BLaER1 treated with 17β-estradiol and CSF1 and Interleukin-3, amounts not matched to agents 10 nM and 100 nM (cell line): Measurements from ENCODE around the gene ARHGEF28.

Experiments used
- H3K27ac ChIP-seq, 11 experiments: shearing (Covaris generic); formaldehyde crosslinking; 2 replicates each; pipeline ENCODE4 v1.8.1; 2022
- H3K27me3 ChIP-seq, 11 experiments: shearing (Covaris generic); formaldehyde crosslinking; 2 replicates each; pipeline ENCODE4 v1.8.1; 2022
- H3K36me3 ChIP-seq, 11 experiments: shearing (Covaris generic); formaldehyde crosslinking; 2 replicates each; pipeline ENCODE4 v1.8.1; 2022
- H3K4me1 ChIP-seq, 10 experiments: shearing (Covaris generic); formaldehyde crosslinking; 2 replicates each; pipeline ENCODE4 v1.8.1; 2022
- H3K4me2 ChIP-seq, 11 experiments: shearing (Covaris generic); formaldehyde crosslinking; 2 replicates each; pipeline ENCODE4 v1.8.1; 2022
- H3K4me3 ChIP-seq, 10 experiments: shearing (Covaris generic); formaldehyde crosslinking; 2 replicates each; pipeline ENCODE4 v1.8.1; 2022
- H3K9ac ChIP-seq, 11 experiments: shearing (Covaris generic); formaldehyde crosslinking; 2 replicates each; pipeline ENCODE4 v1.8.1; 2022
- H3K9me3 ChIP-seq, 11 experiments: shearing (Covaris generic); formaldehyde crosslinking; replicated peaks in 1 of 11; 2 replicates each; pipeline ENCODE4 v1.8.1; 2022
- H4K20me1 ChIP-seq, 11 experiments: shearing (Covaris generic); formaldehyde crosslinking; 2 replicates each; pipeline ENCODE4 v1.8.1; 2022
- Cebpa-rat ChIP-seq, 11 experiments: shearing (Covaris generic); IDR thresholded peaks; 2 replicates each; pipeline ENCODE4 v1.8.1; 2022

ARHGEF28 gene

GRCh38 chr5:73808911-73809310, 182.9 kb downstream of the ARHGEF28 start:
- no peaks in the 10 kb centered on the region for H3K4me1 ChIP-seq
- no peak overlapping the region for H3K27ac ChIP-seq
- no peaks in the 10 kb centered on the region for H3K9me3 ChIP-seq
- no peak overlapping the region for H3K4me2 ChIP-seq
- no peaks in the 10 kb centered on the region for H3K27me3 ChIP-seq
- no peak overlapping the region for H3K9ac ChIP-seq
- H4K20me1 ChIP-seq: no peaks in the 10 kb centered on the region
- TF ChIP-seq Cebpa-rat (IDR thresholded peaks at IDR 0.05): no peak
- no peaks in the 10 kb centered on the region for H3K36me3 ChIP-seq
- H3K4me3 ChIP-seq: no peak overlapping the region

- no peak overlapping the region for H3K27ac ChIP-seq
- no peak overlapping the region for H3K4me3 ChIP-seq
- no peaks in the 10 kb centered on the region for H3K4me1 ChIP-seq
- no peak overlapping the region for H3K4me2 ChIP-seq
- H3K9me3 ChIP-seq: no peaks in the 10 kb centered on the region
- no peaks in the 10 kb centered on the region for H3K27me3 ChIP-seq
- no peaks in the 10 kb centered on the region for H4K20me1 ChIP-seq
- H3K36me3 ChIP-seq: no peaks in the 10 kb centered on the region
- no peak for TF ChIP-seq Cebpa-rat (IDR thresholded peaks at IDR 0.05)
- H3K9ac ChIP-seq: no peak overlapping the region
Observed at GRCh38 chr5:73810429-73810828, 184.4 kb downstream of the ARHGEF28 start.

- no peak overlapping the region for H3K4me2 ChIP-seq
- H3K36me3 ChIP-seq: no peaks in the 10 kb centered on the region
- H3K4me1 ChIP-seq: no peaks in the 10 kb centered on the region
- no peaks in the 10 kb centered on the region for H3K27me3 ChIP-seq
- H4K20me1 ChIP-seq: no peaks in the 10 kb centered on the region
- no peak overlapping the region for H3K9ac ChIP-seq
- H3K9me3 ChIP-seq: no peaks in the 10 kb centered on the region
- TF ChIP-seq Cebpa-rat (IDR thresholded peaks at IDR 0.05): no peak
- H3K4me3 ChIP-seq: no peak overlapping the region
- H3K27ac ChIP-seq: no peak overlapping the region
Observed at GRCh38 chr5:73812457-73812856, 186.5 kb downstream of the ARHGEF28 start.

- no peaks in the 10 kb centered on the region for H3K27me3 ChIP-seq
- H3K4me3 ChIP-seq: no peak overlapping the region
- H3K9ac ChIP-seq: no peak overlapping the region
- H3K4me2 ChIP-seq: no peak overlapping the region
- H3K4me1 ChIP-seq: no peaks in the 10 kb centered on the region
- H3K9me3 ChIP-seq: no peaks in the 10 kb centered on the region
- no peaks in the 10 kb centered on the region for H3K36me3 ChIP-seq
- no peak overlapping the region for H3K27ac ChIP-seq
- TF ChIP-seq Cebpa-rat (IDR thresholded peaks at IDR 0.05): no peak
- H4K20me1 ChIP-seq: no peaks in the 10 kb centered on the region
Observed at GRCh38 chr5:73812962-73813588, 187.1 kb downstream of the ARHGEF28 start.

GRCh38 chr5:73814233-73814846, 188.3 kb downstream of the ARHGEF28 start:
- no peak overlapping the region for H3K27ac ChIP-seq
- H3K4me1 ChIP-seq: no peaks in the 10 kb centered on the region
- no peaks in the 10 kb centered on the region for H3K27me3 ChIP-seq
- no peaks in the 10 kb centered on the region for H4K20me1 ChIP-seq
- peaks cover 0 to 3% (median 0%) of the 10 kb centered on the region in 11 experiments; a peak in 1 of 22 replicates for H3K9me3 ChIP-seq
- no peaks in the 10 kb centered on the region for H3K36me3 ChIP-seq
- no peak overlapping the region for H3K4me2 ChIP-seq
- no peak overlapping the region for H3K4me3 ChIP-seq
- TF ChIP-seq Cebpa-rat (IDR thresholded peaks at IDR 0.05): no peak
- H3K9ac ChIP-seq: no peak overlapping the region

- no peak overlapping the region for H3K27ac ChIP-seq
- H4K20me1 ChIP-seq: no peaks in the 10 kb centered on the region
- peaks cover 0 to 3% (median 0%) of the 10 kb centered on the region in 11 experiments; a peak in 1 of 22 replicates for H3K9me3 ChIP-seq
- H3K4me2 ChIP-seq: no peak overlapping the region
- TF ChIP-seq Cebpa-rat (IDR thresholded peaks at IDR 0.05): no peak
- no peaks in the 10 kb centered on the region for H3K27me3 ChIP-seq
- no peaks in the 10 kb centered on the region for H3K36me3 ChIP-seq
- no peak overlapping the region for H3K4me3 ChIP-seq
- H3K9ac ChIP-seq: no peak overlapping the region
- no peaks in the 10 kb centered on the region for H3K4me1 ChIP-seq
Observed at GRCh38 chr5:73815631-73816030, 189.6 kb downstream of the ARHGEF28 start.

- H3K36me3 ChIP-seq: no peaks in the 10 kb centered on the region
- peaks cover 0 to 3% (median 0%) of the 10 kb centered on the region in 11 experiments; a peak in 1 of 22 replicates for H3K9me3 ChIP-seq
- no peak overlapping the region for H3K4me3 ChIP-seq
- TF ChIP-seq Cebpa-rat (IDR thresholded peaks at IDR 0.05): no peak
- H4K20me1 ChIP-seq: no peaks in the 10 kb centered on the region
- H3K4me2 ChIP-seq: no peak overlapping the region
- no peak overlapping the region for H3K27ac ChIP-seq
- no peaks in the 10 kb centered on the region for H3K4me1 ChIP-seq
- no peaks in the 10 kb centered on the region for H3K27me3 ChIP-seq
- no peak overlapping the region for H3K9ac ChIP-seq
Observed at GRCh38 chr5:73816656-73817420, 190.8 kb downstream of the ARHGEF28 start.

GRCh38 chr5:73818357-73818756, 192.4 kb downstream of the ARHGEF28 start:
- no peaks in the 10 kb centered on the region for H3K36me3 ChIP-seq
- H3K27me3 ChIP-seq: no peaks in the 10 kb centered on the region
- TF ChIP-seq Cebpa-rat (IDR thresholded peaks at IDR 0.05): no peak
- H3K4me1 ChIP-seq: no peaks in the 10 kb centered on the region
- H3K4me2 ChIP-seq: no peak overlapping the region
- no peak overlapping the region for H3K4me3 ChIP-seq
- peaks cover 0 to 3% (median 0%) of the 10 kb centered on the region in 11 experiments; a peak in 1 of 22 replicates for H3K9me3 ChIP-seq
- H3K9ac ChIP-seq: no peak overlapping the region
- H3K27ac ChIP-seq: no peak overlapping the region
- H4K20me1 ChIP-seq: no peaks in the 10 kb centered on the region

- H3K9me3 ChIP-seq: peaks cover 0 to 3% (median 0%) of the 10 kb centered on the region in 11 experiments; a peak in 1 of 22 replicates
- H3K27me3 ChIP-seq: no peaks in the 10 kb centered on the region
- H3K36me3 ChIP-seq: no peaks in the 10 kb centered on the region
- no peaks in the 10 kb centered on the region for H3K4me1 ChIP-seq
- H4K20me1 ChIP-seq: no peaks in the 10 kb centered on the region
- H3K4me3 ChIP-seq: no peak overlapping the region
- no peak for TF ChIP-seq Cebpa-rat (IDR thresholded peaks at IDR 0.05)
- no peak overlapping the region for H3K27ac ChIP-seq
- H3K9ac ChIP-seq: no peak overlapping the region
- no peak overlapping the region for H3K4me2 ChIP-seq
Observed at GRCh38 chr5:73820326-73820725, 194.3 kb downstream of the ARHGEF28 start.
